Right cardiac atrium (tissue), 5 donors: ENCODE data around the gene ZNHIT6. TPM values are rescaled to one million over a fixed set of nuclear protein-coding genes. Genes with fewer than 3 reads are reported as not detected.
A peak's percentile ranks its signal among the peaks of the same experiment; 100 is the strongest.
"Not testable (repeated sequence)": the region's sequence is repeated elsewhere in the genome, so short reads cannot be mapped to it uniquely, and the experiment has no call there.

Experiments
- ATAC-seq, 2 donors: fragments of 200-7000 bp; cut with Tn5 transposase; one replicate each; pipeline versions ENCODE4 v1.8.0 to v1.9.1; 2020; ENCODE audit warnings: moderate library complexity in 2 of 2, mild to moderate bottlenecking in 1 of 2
- DNase-seq, 3 donors: peaks; one replicate each; pipeline ENCODE4 v3.0.0-alpha.2; 2020
- H3K27ac ChIP-seq: one replicate; pipeline ENCODE4 v1.5.1; 2013; ENCODE audit warnings: mild to moderate bottlenecking, low read length, control low read depth, moderate library complexity
- H3K27me3 ChIP-seq: one replicate; pipeline ENCODE4 v1.6.1; 2013; ENCODE audit not compliant: control insufficient read depth, insufficient read depth
- H3K4me1 ChIP-seq: one replicate; pipeline ENCODE4 v1.6.1; 2013; ENCODE audit warnings: low read length; ENCODE audit not compliant: control insufficient read depth, insufficient read depth
- H3K4me3 ChIP-seq: one replicate; pipeline ENCODE4 v1.5.1; 2013; ENCODE audit warnings: low read length, control low read depth
- H3K9me3 ChIP-seq: one replicate; pipeline ENCODE4 v1.6.1; 2013; ENCODE audit warnings: low read length; ENCODE audit not compliant: control insufficient read depth
- WGBS: extraction: QIAGEN DNeasy Blood & Tissue Kit; methylation state at CpG from one replicate; pipeline ENCODE4 v1.1.7; 2013; 5-methylcytosine and 5-hydroxymethylcytosine counted together
- intact Hi-C, 4 donors: fragments of 100-400 bp; cut with DNase I; formaldehyde crosslinking; loops; one replicate each; pipeline versions ENCODE4 v1.11.0 to v1.14.0; 2022 to 2023
- long read RNA-seq, 4 donors: library from polyadenylated mRNA; unstranded; transcript quantifications; one replicate each; pipeline ENCODE4 v2.0.0, GENCODE V29; 2020 to 2021
- polyA plus RNA-seq: library from polyadenylated mRNA; stranded (reverse); fragments of 200-250 nt; gene quantifications from one replicate; pipeline ENCODE4 v1.2.3, GENCODE V29; 2013
- total RNA-seq, 4 donors: library from RNA; stranded (reverse); fragmentation: NEBNext Ultra II Directional; extraction: Animal tissue kit (Norgen Biotek cat#: 25700); gene quantifications; one replicate each; pipeline ENCODE4 v1.2.1, GENCODE V29; 2021
- donor health status: healthy with polysubstance abuse.
- donor health status: DM: no; HTN: yes; CAD: no.
- donor health status: DM: no; HTN: no; CAD: no.
- donor health status: DM: no; HTN: yes; CAD: no; lungs with severe emphysema.
- donor health status: DM: yes; HTN: yes; CAD: no.

ZNHIT6 gene
- total RNA-seq (10 to 100 TPM; 10.2 to 13.7 (median 10.6) TPM), polyA plus RNA-seq (7.7 TPM)
- long read RNA-seq, donor 1, transcript ZNHIT6-201 (10 exons, 2,797 nt): major isoform, 10 of 11 reads
- long read RNA-seq, donor 1, partial matches to known transcripts: 0 of 11 reads
- long read RNA-seq, donor 1, other reads (novel, unspliced or antisense): 1 of 11 reads
- long read RNA-seq, donor 2: 0 reads
- long read RNA-seq, donor 3, transcript ZNHIT6-201 (10 exons, 2,797 nt): major isoform, 12 of 16 reads
- long read RNA-seq, donor 3, partial matches to known transcripts: 2 of 16 reads
- long read RNA-seq, donor 3, other reads (novel, unspliced or antisense): 2 of 16 reads
- long read RNA-seq, donor 4, transcript ZNHIT6-201 (10 exons, 2,797 nt): major isoform, 6 of 8 reads
- long read RNA-seq, donor 4, partial matches to known transcripts: 1 of 8 reads
- long read RNA-seq, donor 4, other reads (novel, unspliced or antisense): 1 of 8 reads

GRCh38 chr1:85707990-85708828 lies at the start of gene ZNHIT6:
Gene ZNHIT6, minus strand, starts transcription at chr1:85708433. Its CDS starts 149 bp downstream, at chr1:85708284.
- H3K9me3 ChIP-seq: no peaks in the 10 kb centered on the region
- peak; percentile 95 to 97 for ATAC-seq
- H3K27ac ChIP-seq: peak within 1 kb of the TSS; percentile 74
- H3K27me3 ChIP-seq: no peaks in the 10 kb centered on the region
- H3K4me1 ChIP-seq: no peaks in the 10 kb centered on the region
- intact Hi-C loops: loop anchor here in 1 of 4 donors (10.0 kb wide), 1 partner anchor 123 kb away; the partner anchor contains the start of gene CCN1
- peak within 1 kb of the TSS; percentile 53 for H3K4me3 ChIP-seq
- DNase-seq: peak; percentile 92 to 95 (median 95)
- WGBS: under 1% methylated on average over 35 of the region's 35 CpGs

- no peak for ATAC-seq
- intact Hi-C loops: no loop called here
- no peak for DNase-seq
- no peak overlapping the region for H3K4me3 ChIP-seq
- no peaks in the 10 kb centered on the region for H3K9me3 ChIP-seq
- H3K27ac ChIP-seq: no peak overlapping the region
- no peaks in the 10 kb centered on the region for H3K4me1 ChIP-seq
- H3K27me3 ChIP-seq: no peaks in the 10 kb centered on the region
- 81% methylated on average over 5 of the region's 5 CpGs for WGBS
Observed at GRCh38 chr1:85756864-85757263, 48.6 kb upstream of the ZNHIT6 start.

GRCh38 chr1:85748120-85748519 lies 39.9 kb upstream of the ZNHIT6 start:
- Histone ChIP-seq H3K27ac (no peak overlapping the region), H3K4me1 (no peaks in the 10 kb centered on the region), H3K9me3 (no peaks in the 10 kb centered on the region), H3K27me3 (no peaks in the 10 kb centered on the region), H3K4me3 (no peak overlapping the region)
- ATAC-seq (no peak), DNase-seq (no peak)
- 40% methylated on average over 1 of the region's 1 CpG for WGBS
- intact Hi-C loops: no loop called here

GRCh38 chr1:85746777-85747176 lies 38.5 kb upstream of the ZNHIT6 start:
- DNase-seq (no peak), ATAC-seq (no peak)
- Histone ChIP-seq H3K27me3 (no peaks in the 10 kb centered on the region), H3K4me3 (no peak overlapping the region), H3K9me3 (no peaks in the 10 kb centered on the region), H3K4me1 (no peaks in the 10 kb centered on the region), H3K27ac (no peak overlapping the region)
- 91% methylated on average over 3 of the region's 3 CpGs for whole genome bisulfite sequencing
- intact Hi-C loops: no loop called here

GRCh38 chr1:85743814-85744213 lies 35.6 kb upstream of the ZNHIT6 start:
- WGBS: 81% methylated on average over 3 of the region's 3 CpGs
- ATAC-seq (no peak), DNase-seq (no peak)
- Histone ChIP-seq H3K4me3 (no peak overlapping the region), H3K9me3 (no peaks in the 10 kb centered on the region), H3K27me3 (no peaks in the 10 kb centered on the region), H3K27ac (no peak overlapping the region), H3K4me1 (no peaks in the 10 kb centered on the region)
- intact Hi-C loops: no loop called here

- H3K4me1 ChIP-seq: no peaks in the 10 kb centered on the region
- H3K27ac ChIP-seq: no peak overlapping the region
- intact Hi-C loops: no loop called here
- H3K4me3 ChIP-seq: no peak overlapping the region
- ATAC-seq (no peak), DNase-seq (no peak)
- WGBS: 87% methylated on average over 1 of the region's 1 CpG
- H3K9me3 ChIP-seq: no peaks in the 10 kb centered on the region
- H3K27me3 ChIP-seq: no peaks in the 10 kb centered on the region
Observed at GRCh38 chr1:85734931-85735330, 26.7 kb upstream of the ZNHIT6 start.

- WGBS: 90% methylated on average over 7 of the region's 7 CpGs
- Histone ChIP-seq H3K9me3 (no peaks in the 10 kb centered on the region), H3K27ac (no peak overlapping the region), H3K4me3 (no peak overlapping the region), H3K27me3 (no peaks in the 10 kb centered on the region), H3K4me1 (no peaks in the 10 kb centered on the region)
- intact Hi-C loops: no loop called here
- ATAC-seq (no peak), DNase-seq (no peak)
Observed at GRCh38 chr1:85718678-85719340, 10.6 kb upstream of the ZNHIT6 start.

- 82% methylated on average over 14 of the region's 14 CpGs for WGBS
- H3K4me1 ChIP-seq, H3K27me3 ChIP-seq, intact Hi-C loops, H3K27ac ChIP-seq, DNase-seq, ATAC-seq, H3K4me3 ChIP-seq, H3K9me3 ChIP-seq: not testable (repeated sequence)
Observed at GRCh38 chr1:85714418-85715114, 6.3 kb upstream of the ZNHIT6 start.

- peak in 1 of 2 donors; percentile 14 for ATAC-seq
- peak in 1 of 3 donors; percentile 24 for DNase-seq
- peak overlapping the region; percentile 53 for H3K4me3 ChIP-seq
- peak overlapping the region; percentile 43 for H3K27ac ChIP-seq
- no peaks in the 10 kb centered on the region for H3K9me3 ChIP-seq
- no peaks in the 10 kb centered on the region for H3K27me3 ChIP-seq
- H3K4me1 ChIP-seq: no peaks in the 10 kb centered on the region
- WGBS: 89% methylated on average over 6 of the region's 6 CpGs
- intact Hi-C loops: loop anchor here in 1 of 4 donors (10.0 kb wide), 1 partner anchor 124 kb away; the partner anchor contains the start of gene CCN1
Observed at GRCh38 chr1:85708829-85709227, 595 bp upstream of the ZNHIT6 start.

GRCh38 chr1:85707267-85707989 lies 805 bp downstream of the ZNHIT6 start:
- intact Hi-C loops: loop anchor here in 1 of 4 donors (10.0 kb wide), 1 partner anchor 123 kb away; the partner anchor contains the start of gene CCN1
- Histone ChIP-seq H3K9me3 (no peaks in the 10 kb centered on the region), H3K27me3 (no peaks in the 10 kb centered on the region), H3K4me1 (no peaks in the 10 kb centered on the region), H3K27ac (no peak overlapping the region), H3K4me3 (peak overlapping the region; percentile 53)
- DNase-seq (no peak), ATAC-seq (no peak)
- 19% methylated on average over 13 of the region's 13 CpGs for WGBS
